MG63 (cell line): ENCODE measurements around the gene RMND5A. TPM values are rescaled to one million over a fixed set of nuclear protein-coding genes. Genes with fewer than 3 reads are reported as not detected.

Experiments used
- DNase-seq: peaks from one replicate; pipeline ENCODE4 v3.0.0-alpha.2; 2020
- H3K27me3 ChIP-seq: fragments of 250-450 bp; sonication (Bioruptor Pico); 2 replicates; pipeline ENCODE4 v1.5.1; 2020; ENCODE audit warnings: mild to moderate bottlenecking, moderate library complexity
- H3K36me3 ChIP-seq: fragments of 250-450 bp; sonication (Bioruptor Pico); 2 replicates; pipeline ENCODE4 v1.5.1; 2020; ENCODE audit warnings: mild to moderate bottlenecking, moderate library complexity
- H3K4me3 ChIP-seq: fragments of 250-450 bp; sonication (Bioruptor Pico); 2 replicates; pipeline ENCODE4 v1.5.1; 2020; ENCODE audit warnings: mild to moderate bottlenecking, moderate library complexity
- H3K9me3 ChIP-seq: fragments of 250-450 bp; sonication (Bioruptor Pico); 2 replicates; pipeline ENCODE4 v1.5.1; 2020; ENCODE audit warnings: mild to moderate bottlenecking, moderate library complexity
- total RNA-seq: library from RNA; depleted of rRNA; stranded (reverse); fragments of >200 nt; shearing (Covaris generic); gene quantifications from 2 replicates; pipeline ENCODE4 v1.2.3, GENCODE V29; 2014; ENCODE audit warnings: low replicate concordance

Gene RMND5A
- total RNA-seq, 1 experiment from 2014 or later, result 27.3 TPM

- Histone ChIP-seq H3K4me3 (no peak overlapping the region), H3K27me3 (no peaks in the 10 kb centered on the region), H3K9me3 (peaks cover 22% of the 10 kb centered on the region), H3K36me3 (peaks cover 40% of the 10 kb centered on the region)
- no peak for DNase-seq
Observed at GRCh38 chr2:86746939-86747338, 26.8 kb downstream of the RMND5A start.

- peaks cover 51% of the 10 kb centered on the region for H3K36me3 ChIP-seq
- no peak for DNase-seq
Observed at GRCh38 chr2:86747711-86748639, 27.9 kb downstream of the RMND5A start.

GRCh38 chr2:86750240-86750839, 30.2 kb downstream of the RMND5A start:
- DNase-seq, result no peak
- H3K4me3 ChIP-seq, result no peak overlapping the region
- H3K27me3 ChIP-seq, result no peaks in the 10 kb centered on the region
- H3K9me3 ChIP-seq, result peaks cover 22% of the 10 kb centered on the region
- peaks cover 63% of the 10 kb centered on the region for H3K36me3 ChIP-seq

More at GRCh38 chr2:86747711-86748639, 27.9 kb downstream of the RMND5A start:
- Histone ChIP-seq H3K9me3 (peaks cover 22% of the 10 kb centered on the region), H3K4me3 (no peak overlapping the region), H3K27me3 (no peaks in the 10 kb centered on the region)

- Histone ChIP-seq H3K4me3 (no peak overlapping the region), H3K36me3 (peaks cover 67% of the 10 kb centered on the region), H3K27me3 (no peaks in the 10 kb centered on the region), H3K9me3 (peaks cover 22% of the 10 kb centered on the region)
- no peak for DNase-seq
Observed at GRCh38 chr2:86751778-86752177, 31.7 kb downstream of the RMND5A start.

- Histone ChIP-seq H3K4me3 (no peak overlapping the region), H3K36me3 (peaks cover 60% of the 10 kb centered on the region), H3K9me3 (peaks cover 22% of the 10 kb centered on the region), H3K27me3 (no peaks in the 10 kb centered on the region)
- DNase-seq, result no peak
Observed at GRCh38 chr2:86752934-86753333, 32.8 kb downstream of the RMND5A start.

GRCh38 chr2:86753606-86754005, 33.5 kb downstream of the RMND5A start:
- H3K9me3 ChIP-seq, result peaks cover 18% of the 10 kb centered on the region
- H3K27me3 ChIP-seq, result no peaks in the 10 kb centered on the region
- H3K4me3 ChIP-seq, result no peak overlapping the region
- DNase-seq, result no peak
- H3K36me3 ChIP-seq, result peaks cover 59% of the 10 kb centered on the region

- Histone ChIP-seq H3K27me3 (no peaks in the 10 kb centered on the region), H3K36me3 (peaks cover 17% of the 10 kb centered on the region), H3K4me3 (no peak overlapping the region), H3K9me3 (no peaks in the 10 kb centered on the region)
- DNase-seq, result no peak
Observed at GRCh38 chr2:86758405-86758804, 38.3 kb downstream of the RMND5A start.

- Histone ChIP-seq H3K36me3 (peaks cover 12% of the 10 kb centered on the region), H3K27me3 (no peaks in the 10 kb centered on the region), H3K4me3 (no peak overlapping the region), H3K9me3 (no peaks in the 10 kb centered on the region)
- no peak for DNase-seq
Observed at GRCh38 chr2:86760371-86760770, 40.3 kb downstream of the RMND5A start.

GRCh38 chr2:86764661-86765309, 44.7 kb downstream of the RMND5A start:
- Histone ChIP-seq H3K27me3 (no peaks in the 10 kb centered on the region), H3K36me3 (peaks cover 12% of the 10 kb centered on the region), H3K4me3 (no peak overlapping the region), H3K9me3 (no peaks in the 10 kb centered on the region)
- no peak for DNase-seq

- DNase-seq, result no peak
- Histone ChIP-seq H3K9me3 (no peaks in the 10 kb centered on the region), H3K4me3 (no peak overlapping the region), H3K36me3 (peaks cover 14% of the 10 kb centered on the region), H3K27me3 (no peaks in the 10 kb centered on the region)
Observed at GRCh38 chr2:86765310-86765695, 45.2 kb downstream of the RMND5A start.

GRCh38 chr2:86768189-86768949, 48.3 kb downstream of the RMND5A start:
- peaks cover 14% of the 10 kb centered on the region for H3K36me3 ChIP-seq
- H3K9me3 ChIP-seq, result no peaks in the 10 kb centered on the region
- H3K4me3 ChIP-seq, result no peak overlapping the region
- H3K27me3 ChIP-seq, result no peaks in the 10 kb centered on the region
- no peak for DNase-seq

- H3K4me3 ChIP-seq, result no peak overlapping the region
- peaks cover 20% of the 10 kb centered on the region for H3K36me3 ChIP-seq
- no peak for DNase-seq
- H3K27me3 ChIP-seq, result no peaks in the 10 kb centered on the region
- H3K9me3 ChIP-seq, result no peaks in the 10 kb centered on the region
Observed at GRCh38 chr2:86769838-86770237, 49.7 kb downstream of the RMND5A start.

- DNase-seq, result no peak
- H3K27me3 ChIP-seq, result no peaks in the 10 kb centered on the region
- peaks cover 14% of the 10 kb centered on the region; the same call in 1 of the 2 replicates for H3K36me3 ChIP-seq
- no peaks in the 10 kb centered on the region for H3K9me3 ChIP-seq
- H3K4me3 ChIP-seq, result no peak overlapping the region
Observed at GRCh38 chr2:86770816-86771301, 50.8 kb downstream of the RMND5A start.

GRCh38 chr2:86772611-86773010, 52.5 kb downstream of the RMND5A start:
- no peaks in the 10 kb centered on the region for H3K9me3 ChIP-seq
- no peak for DNase-seq
- no peak overlapping the region for H3K4me3 ChIP-seq
- no peaks in the 10 kb centered on the region for H3K27me3 ChIP-seq
- peaks cover 11% of the 10 kb centered on the region; the same call in 1 of the 2 replicates for H3K36me3 ChIP-seq

- peaks cover 7% of the 10 kb centered on the region; the same call in 1 of the 2 replicates for H3K36me3 ChIP-seq
- no peak for DNase-seq
- no peaks in the 10 kb centered on the region for H3K9me3 ChIP-seq
- H3K27me3 ChIP-seq, result no peaks in the 10 kb centered on the region
- H3K4me3 ChIP-seq, result no peak overlapping the region
Observed at GRCh38 chr2:86774862-86775261, 54.8 kb downstream of the RMND5A start.

GRCh38 chr2:86775338-86775737, 55.2 kb downstream of the RMND5A start:
- H3K9me3 ChIP-seq, result no peaks in the 10 kb centered on the region
- H3K27me3 ChIP-seq, result no peaks in the 10 kb centered on the region
- DNase-seq, result no peak
- no peak overlapping the region for H3K4me3 ChIP-seq
- H3K36me3 ChIP-seq, result peaks cover 6% of the 10 kb centered on the region; the same call in 1 of the 2 replicates
